DOHH2 (cell line): ENCODE results near the gene SLC22A31.

Source experiments
- CTCF ChIP-seq: fragments of 200-600 bp; sonication (generic); IDR thresholded peaks from one replicate; pipeline ENCODE4 v1.5.1; 2014; ENCODE audit warnings: antibody characterized with exemption, mild to moderate bottlenecking, low read depth, low read length; ENCODE audit not compliant: poor library complexity, severe bottlenecking
- EZH2phosphoT487 ChIP-seq: fragments of 200-600 bp; sonication (generic); IDR thresholded peaks from 2 replicates; pipeline ENCODE4 v1.6.1; 2017; ENCODE audit warnings: borderline replicate concordance, mild to moderate bottlenecking, antibody characterized with exemption, low read length, moderate library complexity, mixed read lengths

- no peak for TF ChIP-seq EZH2phosphoT487
- TF ChIP-seq CTCF: no peak
Measured at GRCh38 chr16:89154390-89155183, 45.8 kb downstream of the SLC22A31 start.
